Neuronal stem cell (in vitro differentiated cells): ENCODE data around the gene SSBP2.

Experiments used
- DNase-seq: peaks from one replicate; pipeline ENCODE4 v3.0.0-alpha.2; 2013; ENCODE audit warnings: low spot score
- H2AFZ ChIP-seq: one replicate; pipeline ENCODE4 v1.6.1; 2013; ENCODE audit warnings: mild to moderate bottlenecking, low read length, inconsistent platforms
- H2AK5ac ChIP-seq: 2 replicates; pipeline ENCODE4 v1.6.1; 2013; ENCODE audit warnings: low read depth, mild to moderate bottlenecking, inconsistent platforms, low read length, moderate library complexity, mixed read lengths
- H2BK120ac ChIP-seq: 2 replicates; pipeline ENCODE4 v1.6.1; 2013; ENCODE audit warnings: low read depth, mild to moderate bottlenecking, inconsistent platforms, low read length, moderate library complexity, mixed read lengths
- H2BK12ac ChIP-seq: one replicate; pipeline ENCODE4 v1.6.1; 2013; ENCODE audit warnings: low read length, inconsistent platforms
- H2BK15ac ChIP-seq: 2 replicates; pipeline ENCODE4 v1.6.1; 2013; ENCODE audit warnings: mild to moderate bottlenecking, low read length, inconsistent platforms, mixed read lengths
- H2BK5ac ChIP-seq: one replicate; pipeline ENCODE4 v1.6.1; 2013; ENCODE audit warnings: inconsistent platforms, mild to moderate bottlenecking, low read length, moderate library complexity
- H3K14ac ChIP-seq: one replicate; pipeline ENCODE4 v1.6.1; 2013; ENCODE audit warnings: low read length, inconsistent platforms
- H3K18ac ChIP-seq: 2 replicates; pipeline ENCODE4 v1.6.1; 2013; ENCODE audit warnings: low read length, inconsistent platforms
- H3K23ac ChIP-seq: 2 replicates; pipeline ENCODE4 v1.6.1; 2013; ENCODE audit warnings: low read depth, mild to moderate bottlenecking, mixed read lengths, low read length, inconsistent platforms; ENCODE audit not compliant: poor library complexity
- H3K27ac ChIP-seq: replicated peaks from 3 replicates; pipeline ENCODE4 v1.5.1; 2013; ENCODE audit warnings: low read length, inconsistent platforms
- H3K27me3 ChIP-seq, 3 experiments: 2 replicates each; pipeline ENCODE4 v1.6.1; 2013; ENCODE audit warnings: low read length in 3 of 3, mild to moderate bottlenecking in 2 of 3, inconsistent platforms in 1 of 3, low read depth in 1 of 3, mixed read lengths in 1 of 3, moderate library complexity in 1 of 3; ENCODE audit not compliant: control insufficient read depth in 3 of 3, insufficient read depth in 3 of 3
- H3K36me3 ChIP-seq, 2 donors: replicated peaks in 1 of 2; 2 replicates each; pipeline ENCODE4 v1.6.1; 2013; ENCODE audit warnings: low read length in 2 of 2; ENCODE audit not compliant: control insufficient read depth in 2 of 2, insufficient read depth in 2 of 2
- H3K4ac ChIP-seq: 2 replicates; pipeline ENCODE4 v1.6.1; 2013; ENCODE audit warnings: inconsistent platforms, mild to moderate bottlenecking, low read length, moderate library complexity
- H3K4me1 ChIP-seq, 2 donors: 1 replicate in 1 of 2; 2 replicates in 1 of 2; pipeline ENCODE4 v1.6.1; 2013; ENCODE audit warnings: low read length in 2 of 2, low read depth in 1 of 2; ENCODE audit not compliant: control insufficient read depth in 2 of 2, insufficient read depth in 1 of 2
- H3K4me2 ChIP-seq: one replicate; pipeline ENCODE4 v1.6.1; 2013; ENCODE audit warnings: mild to moderate bottlenecking, low read length, inconsistent platforms; ENCODE audit not compliant: insufficient read depth, poor library complexity, severe bottlenecking
- H3K4me3 ChIP-seq, 2 donors: 2 replicates each; pipeline ENCODE4 v1.5.1; 2013; ENCODE audit warnings: low read length in 2 of 2, mild to moderate bottlenecking in 2 of 2, inconsistent platforms in 1 of 2, moderate library complexity in 1 of 2
- H3K79me1 ChIP-seq: one replicate; pipeline ENCODE4 v1.6.1; 2013; ENCODE audit warnings: low read depth, mild to moderate bottlenecking, inconsistent platforms, low read length, moderate library complexity
- H3K9ac ChIP-seq: one replicate; pipeline ENCODE4 v1.6.1; 2013; ENCODE audit warnings: mild to moderate bottlenecking, low read depth, low read length, inconsistent platforms; ENCODE audit not compliant: poor library complexity
- H3K9me3 ChIP-seq, 2 donors: replicated peaks in 1 of 2; 2 replicates each; pipeline versions ENCODE3 to v1.6.1; 2013; ENCODE audit warnings: low read length in 2 of 2, mild to moderate bottlenecking in 2 of 2, inconsistent platforms in 1 of 2, low read depth in 1 of 2, mixed read lengths in 1 of 2, moderate library complexity in 1 of 2; ENCODE audit not compliant: control insufficient read depth in 2 of 2, insufficient read depth in 1 of 2
- H4K8ac ChIP-seq: one replicate; pipeline ENCODE4 v1.6.1; 2013; ENCODE audit warnings: low read depth, mild to moderate bottlenecking, inconsistent platforms, low read length, moderate library complexity
- H4K91ac ChIP-seq: one replicate; pipeline ENCODE4 v1.6.1; 2013; ENCODE audit warnings: low read length, low read depth, mild to moderate bottlenecking, inconsistent platforms; ENCODE audit not compliant: poor library complexity
- WGBS, 2 donors: extraction: QIAGEN DNeasy Blood & Tissue Kit; methylation state at CpG; one replicate each; pipeline ENCODE4 v1.1.7; 2013; ENCODE audit warnings: missing lambda C conversion rate in 2 of 2, mixed read lengths in 1 of 2; ENCODE audit not compliant: insufficient read length in 2 of 2, insufficient replicate concordance in 1 of 2; ENCODE audit errors: extremely low coverage in 2 of 2; 5-methylcytosine and 5-hydroxymethylcytosine counted together

The SSBP2 gene

DNA sequence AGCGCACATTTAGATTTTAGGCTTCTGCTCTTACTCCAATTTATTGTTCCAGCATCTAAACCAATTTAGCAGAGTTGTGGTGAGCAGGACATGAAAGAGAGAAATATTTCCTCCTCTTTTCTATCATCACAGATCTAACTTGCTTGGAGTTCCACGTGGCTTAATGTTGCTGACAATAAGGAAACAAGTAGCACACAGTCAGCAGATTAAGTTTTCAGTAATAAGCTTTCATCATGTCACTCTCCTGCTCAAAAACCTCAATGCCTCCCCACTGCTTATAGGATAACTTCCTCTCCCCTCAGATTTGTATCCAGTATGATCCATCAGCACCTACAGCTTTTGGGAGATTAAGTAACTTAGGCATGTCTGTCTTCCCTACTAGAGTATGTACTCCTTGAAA is 10.4 kb upstream of the SSBP2 start:
- Histone ChIP-seq H3K4me2 (no peak overlapping the region), H2BK5ac (no peak overlapping the region), H3K18ac (no peak overlapping the region), H2BK15ac (no peak overlapping the region), H4K8ac (no peak overlapping the region), H3K27me3 (no peaks in the 10 kb centered on the region), H3K4me3 (no peak overlapping the region), H3K9ac (no peak overlapping the region), H3K23ac (no peak overlapping the region), H2AFZ (peak overlapping the region; percentile 28), H3K27ac (no peak overlapping the region), H2AK5ac (no peak overlapping the region), H2BK12ac (no peak overlapping the region), H3K14ac (no peak overlapping the region), H3K36me3 (no peaks in the 10 kb centered on the region), H3K9me3 (no peaks in the 10 kb centered on the region), H2BK120ac (no peak overlapping the region), H3K4ac (no peak overlapping the region), H3K79me1 (no peaks in the 10 kb centered on the region), H4K91ac (no peak overlapping the region), H3K4me1 (peaks cover 4 to 5% of the 10 kb centered on the region in 2 donors)
- DNase-seq: no peak
- no CpG with 5 or more reads among the region's 2 CpGs for WGBS, 2 donors

DNA sequence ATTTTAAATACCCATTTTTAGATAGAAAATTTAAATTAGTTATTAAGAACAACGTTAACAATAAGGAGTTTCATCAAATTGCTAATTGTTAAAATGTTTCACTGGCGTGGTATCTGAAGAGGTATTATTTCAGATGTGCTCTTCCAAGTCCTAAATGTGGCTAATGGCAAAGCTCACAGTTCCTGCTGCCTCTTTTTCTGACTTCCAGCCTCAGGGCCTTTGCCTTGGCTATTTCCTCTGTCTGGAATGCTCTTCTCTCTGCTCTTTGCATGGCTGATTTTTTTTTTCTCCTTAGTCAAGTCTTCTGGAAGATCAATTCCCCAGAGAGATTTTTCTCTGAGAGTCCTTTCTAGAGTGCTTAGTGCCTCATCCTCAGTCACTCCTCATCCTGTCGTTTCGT is 9.6 kb upstream of the SSBP2 start:
- no peak overlapping the region for H2AK5ac ChIP-seq
- H3K18ac ChIP-seq: no peak overlapping the region
- H3K79me1 ChIP-seq: no peaks in the 10 kb centered on the region
- H4K8ac ChIP-seq: no peak overlapping the region
- H3K9ac ChIP-seq: no peak overlapping the region
- H3K36me3 ChIP-seq: no peaks in the 10 kb centered on the region
- H3K27ac ChIP-seq: no peak overlapping the region
- H3K23ac ChIP-seq: no peak overlapping the region
- no peak overlapping the region for H2BK12ac ChIP-seq
- no peak overlapping the region for H4K91ac ChIP-seq
- no peak for DNase-seq
- H3K4me2 ChIP-seq: no peak overlapping the region
- WGBS, 2 donors: no CpG with 5 or more reads among the region's 4 CpGs
- H3K4ac ChIP-seq: no peak overlapping the region
- no peak overlapping the region for H2BK120ac ChIP-seq
- H2BK5ac ChIP-seq: no peak overlapping the region
- H2AFZ ChIP-seq: no peak overlapping the region
- no peaks in the 10 kb centered on the region for H3K9me3 ChIP-seq
- H3K4me3 ChIP-seq: no peak overlapping the region
- H3K14ac ChIP-seq: no peak overlapping the region
- H3K4me1 ChIP-seq: peaks cover 4 to 12% of the 10 kb centered on the region in 2 donors
- H2BK15ac ChIP-seq: no peak overlapping the region
- H3K27me3 ChIP-seq: no peaks in the 10 kb centered on the region

DNA sequence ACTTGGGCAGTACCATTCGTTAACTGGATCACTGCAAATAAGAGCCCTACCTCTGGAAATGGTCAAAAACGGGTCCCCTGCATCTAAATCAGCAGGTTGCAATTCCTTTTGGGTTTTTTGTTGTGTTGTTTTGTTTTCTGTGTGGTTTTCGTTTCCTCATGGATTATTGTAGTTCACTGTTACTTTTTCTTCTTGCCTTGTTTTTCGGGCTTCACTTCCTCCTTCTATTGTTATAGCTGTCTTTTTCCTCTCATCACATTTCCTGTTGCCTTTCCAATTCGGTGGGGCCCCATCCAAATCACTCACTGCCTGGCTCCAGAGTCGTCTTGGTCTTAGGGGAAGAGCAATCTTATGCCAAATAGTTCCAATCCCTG is 8.7 kb upstream of the SSBP2 start:
- H3K79me1 ChIP-seq: no peaks in the 10 kb centered on the region
- H3K9ac ChIP-seq: no peak overlapping the region
- H3K9me3 ChIP-seq: no peaks in the 10 kb centered on the region
- H3K23ac ChIP-seq: no peak overlapping the region
- no peaks in the 10 kb centered on the region for H3K27me3 ChIP-seq
- no peak overlapping the region for H3K4me3 ChIP-seq
- no peak overlapping the region for H2BK12ac ChIP-seq
- DNase-seq: no peak
- H3K4ac ChIP-seq: no peak overlapping the region
- H3K4me2 ChIP-seq: no peak overlapping the region
- H2AFZ ChIP-seq: peak overlapping the region; percentile 27
- H4K8ac ChIP-seq: no peak overlapping the region
- H3K18ac ChIP-seq: no peak overlapping the region
- no peak overlapping the region for H3K14ac ChIP-seq
- peaks cover 4 to 17% of the 10 kb centered on the region in 2 donors for H3K4me1 ChIP-seq
- no peaks in the 10 kb centered on the region for H3K36me3 ChIP-seq
- no peak overlapping the region for H2BK5ac ChIP-seq
- no CpG with 5 or more reads among the region's 6 CpGs for WGBS, 2 donors
- no peak overlapping the region for H4K91ac ChIP-seq
- no peak overlapping the region for H2AK5ac ChIP-seq
- H2BK15ac ChIP-seq: no peak overlapping the region
- H2BK120ac ChIP-seq: no peak overlapping the region
- H3K27ac ChIP-seq: no peak overlapping the region

DNA sequence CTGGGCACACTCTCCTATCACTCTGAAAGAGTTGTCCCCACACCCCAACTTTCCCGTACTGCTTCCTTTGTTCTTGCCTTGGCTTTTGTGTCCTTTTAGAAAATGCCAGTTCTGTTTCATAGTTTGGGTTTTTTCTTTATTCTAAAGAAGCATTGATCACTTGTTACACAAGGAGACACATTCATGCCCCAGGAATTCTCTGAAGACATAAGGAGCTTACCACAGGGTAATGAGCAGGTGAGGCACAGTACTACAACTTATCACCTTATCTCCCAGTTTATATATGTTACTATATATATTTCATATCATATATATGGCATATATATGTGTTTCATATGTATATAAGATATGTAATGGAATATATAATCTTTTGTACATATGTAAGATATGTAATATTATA is 6.5 kb upstream of the SSBP2 start:
- Histone ChIP-seq H3K4me1 (peaks cover 10 to 21% of the 10 kb centered on the region in 2 donors), H2BK5ac (no peak overlapping the region)

More for the DNA sequence above, 6.5 kb upstream of the SSBP2 start:
- H4K8ac ChIP-seq: no peak overlapping the region
- H2BK15ac ChIP-seq: no peak overlapping the region
- no peak overlapping the region for H3K4me3 ChIP-seq
- H3K23ac ChIP-seq: no peak overlapping the region
- no peak overlapping the region for H3K14ac ChIP-seq
- WGBS, 2 donors: no CpG with 5 or more reads among the region's 1 CpG
- no peak overlapping the region for H3K27ac ChIP-seq
- no peaks in the 10 kb centered on the region for H3K36me3 ChIP-seq
- H3K4me2 ChIP-seq: no peak overlapping the region
- no peak overlapping the region for H3K9ac ChIP-seq
- H2BK12ac ChIP-seq: no peak overlapping the region
- no peaks in the 10 kb centered on the region for H3K79me1 ChIP-seq
- H4K91ac ChIP-seq: no peak overlapping the region
- H3K9me3 ChIP-seq: no peaks in the 10 kb centered on the region
- H3K18ac ChIP-seq: peak overlapping the region; percentile 25
- no peak overlapping the region for H2AK5ac ChIP-seq
- no peak for DNase-seq
- H2AFZ ChIP-seq: no peak overlapping the region
- no peak overlapping the region for H2BK120ac ChIP-seq
- no peaks in the 10 kb centered on the region for H3K27me3 ChIP-seq
- no peak overlapping the region for H3K4ac ChIP-seq
